Adrenal gland (tissue), 12 donors: ENCODE measurements around the gene CPPED1. TPM values are rescaled to one million over a fixed set of nuclear protein-coding genes. Genes with fewer than 3 reads are reported as not detected.

Source experiments
- DNase-seq, 7 donors: peaks; one replicate each; pipeline ENCODE4 v3.0.0-alpha.2; 2019 to 2020
- H3K27ac ChIP-seq, 5 donors: fragments of 200-600 bp; sonication (generic) in 4 of 5; 1 replicate in 3 of 5; 2 replicates in 2 of 5; pipeline versions ENCODE4 v1.5.1 to v1.8.0; 2016 to 2020; ENCODE audit warnings: mild to moderate bottlenecking in 1 of 5
- H3K27me3 ChIP-seq: fragments of 200-600 bp; 2 replicates; pipeline ENCODE4 v1.8.0; 2021
- H3K36me3 ChIP-seq, 2 donors: fragments of 200-600 bp; replicated peaks in 1 of 2; 1 replicate in 1 of 2; 2 replicates in 1 of 2; pipeline versions ENCODE4 v1.5.1 to v1.8.0; 2018 to 2022
- H3K4me1 ChIP-seq, 2 donors: fragments of 200-600 bp; replicated peaks in 1 of 2; 1 replicate in 1 of 2; 2 replicates in 1 of 2; pipeline versions ENCODE4 v1.5.1 to v1.8.0; 2018 to 2021
- H3K4me3 ChIP-seq, 4 donors: fragments of 200-600 bp; sonication (generic) in 3 of 4; one replicate each; pipeline ENCODE4 v1.5.1; 2016 to 2018
- H3K9me3 ChIP-seq, 3 donors: fragments of 200-600 bp; sonication (generic) in 1 of 3; replicated peaks in 1 of 3; 1 replicate in 2 of 3; 2 replicates in 1 of 3; pipeline versions ENCODE4 v1.5.1 to v1.8.0; 2016 to 2021
- POLR2A ChIP-seq, 2 donors: fragments of 450-650 bp; IDR thresholded peaks; one replicate each; pipeline ENCODE4 v1.6.1; 2017; ENCODE audit warnings: antibody characterized with exemption in 2 of 2, mild to moderate bottlenecking in 2 of 2, moderate library complexity in 1 of 2
- WGBS, 4 donors: extraction: QIAGEN DNeasy Blood & Tissue Kit in 2 of 4; methylation state at CpG; one replicate each; pipeline versions ENCODE4 v1.1.5 to v1.1.7; 2013 to 2017; 5-methylcytosine and 5-hydroxymethylcytosine counted together
- intact Hi-C, 2 donors: fragments of 100-400 bp; cut with DNase I; formaldehyde crosslinking; loops; one replicate each; pipeline versions ENCODE4 v1.14.1 to v1.15.0; 2022 to 2023
- polyA plus RNA-seq, 3 donors: library from polyadenylated mRNA; stranded (reverse); fragments of 200-250 nt in 2 of 3; fragments of 350-450 nt in 1 of 3; fragmentation: Illumina TruSeq in 1 of 3; extraction: RNeasy Lipid Tissue Mini Kit (QIAGEN cat#74804) in 1 of 3; gene quantifications; one replicate each; pipeline ENCODE4 v1.2.3, GENCODE V29; 2013 to 2014
- total RNA-seq, 9 donors: library from RNA; depleted of rRNA in 4 of 9; stranded (reverse); fragments of >200 nt in 4 of 9; fragments of 120-200 nt in 1 of 9; fragmentation: NEBNext Ultra II Directional in 1 of 9; extraction: Animal tissue kit (Norgen Biotek cat#: 25700) in 1 of 9; gene quantifications; one replicate each; pipeline versions ENCODE4 v1.1.0 to v1.2.4, GENCODE V29; 2013 to 2023
- TF ChIP-seq, protein P1 (sequence below), 6 experiments: fragments of 450-650 bp in 4 of 6; fragments of 200-600 bp in 2 of 6; sonication (generic) in 1 of 6; IDR thresholded peaks; 1 replicate in 5 of 6; 2 replicates in 1 of 6; pipeline versions ENCODE4 v1.5.1 to v1.8.0; 2016 to 2021; ENCODE audit warnings: antibody characterized with exemption in 6 of 6, mild to moderate bottlenecking in 2 of 6, moderate library complexity in 1 of 6
- donor health status: healthy with polysubstance abuse.
- donor health status: Bipolar disorder and iron deficiency.
- donor health status: DM: yes; HTN: yes; CAD: no.
- donor health status: DM: no; HTN: no; CAD: no.
- donor health status: DM: no; HTN: no; CAD: no.
- donor health status: DM: yes; HTN: yes; CAD: no.

The CPPED1 gene
- total and polyA plus RNA-seq, 12 donors, result 8.1 to 38.1 (median 14.2) TPM

DNA sequence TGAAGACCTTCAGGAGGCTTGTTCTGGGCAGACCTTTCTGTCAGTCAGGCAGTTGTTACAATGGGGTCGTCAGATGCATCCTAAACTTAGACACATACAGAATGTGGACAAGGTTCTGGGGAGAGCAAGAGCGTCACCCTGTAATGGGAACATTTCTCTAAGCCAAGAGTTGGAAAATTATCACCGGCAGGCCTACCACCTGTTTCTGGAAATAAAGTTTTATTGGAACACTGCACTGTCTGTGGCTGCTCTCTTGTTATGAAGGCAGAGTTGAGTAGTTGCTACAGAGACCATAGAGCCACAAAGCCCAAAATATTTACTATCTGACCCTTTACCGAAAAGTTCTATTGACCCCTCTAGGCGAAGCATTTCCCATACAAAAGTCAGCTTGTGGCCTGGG, 106.2 kb downstream of the CPPED1 start:
- Histone ChIP-seq H3K4me3 (no peak overlapping the region), H3K9me3 (no peaks in the 10 kb centered on the region), H3K27me3 (no peaks in the 10 kb centered on the region), H3K36me3 (no peaks in the 10 kb centered on the region), H3K27ac (no peak overlapping the region), H3K4me1 (no peaks in the 10 kb centered on the region)
- WGBS, 4 donors, result 74 to 91% (median 89%) methylated on average over 4 to 5 of the region's 5 CpGs
- TF ChIP-seq, protein P1, sequence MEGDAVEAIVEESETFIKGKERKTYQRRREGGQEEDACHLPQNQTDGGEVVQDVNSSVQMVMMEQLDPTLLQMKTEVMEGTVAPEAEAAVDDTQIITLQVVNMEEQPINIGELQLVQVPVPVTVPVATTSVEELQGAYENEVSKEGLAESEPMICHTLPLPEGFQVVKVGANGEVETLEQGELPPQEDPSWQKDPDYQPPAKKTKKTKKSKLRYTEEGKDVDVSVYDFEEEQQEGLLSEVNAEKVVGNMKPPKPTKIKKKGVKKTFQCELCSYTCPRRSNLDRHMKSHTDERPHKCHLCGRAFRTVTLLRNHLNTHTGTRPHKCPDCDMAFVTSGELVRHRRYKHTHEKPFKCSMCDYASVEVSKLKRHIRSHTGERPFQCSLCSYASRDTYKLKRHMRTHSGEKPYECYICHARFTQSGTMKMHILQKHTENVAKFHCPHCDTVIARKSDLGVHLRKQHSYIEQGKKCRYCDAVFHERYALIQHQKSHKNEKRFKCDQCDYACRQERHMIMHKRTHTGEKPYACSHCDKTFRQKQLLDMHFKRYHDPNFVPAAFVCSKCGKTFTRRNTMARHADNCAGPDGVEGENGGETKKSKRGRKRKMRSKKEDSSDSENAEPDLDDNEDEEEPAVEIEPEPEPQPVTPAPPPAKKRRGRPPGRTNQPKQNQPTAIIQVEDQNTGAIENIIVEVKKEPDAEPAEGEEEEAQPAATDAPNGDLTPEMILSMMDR (IDR thresholded peaks at IDR 0.05), result no peak
- no peak for TF ChIP-seq POLR2A (IDR thresholded peaks at IDR 0.05)
- intact Hi-C loops, result no loop called here
- no peak for DNase-seq

DNA sequence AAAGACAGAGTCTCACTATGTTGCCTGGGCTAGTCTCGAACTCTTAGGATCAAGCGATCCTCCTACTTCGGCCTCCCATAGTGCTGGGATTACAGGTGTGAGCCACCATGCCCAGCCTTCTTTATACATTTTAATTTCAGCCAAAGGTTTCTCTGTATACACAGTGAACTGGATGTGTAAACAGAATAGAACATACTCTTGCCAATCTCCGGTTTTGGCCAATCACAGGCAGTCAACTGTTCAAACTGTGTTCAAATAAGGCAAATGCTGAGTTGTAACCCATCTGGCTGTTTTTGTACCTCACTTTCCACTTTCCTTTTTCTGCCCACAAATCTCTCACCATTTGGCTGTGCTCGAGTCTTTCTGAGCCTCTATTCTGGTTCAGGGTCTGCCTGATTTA, 108.2 kb downstream of the CPPED1 start:
- no peaks in the 10 kb centered on the region for H3K9me3 ChIP-seq
- H3K27me3 ChIP-seq, result no peaks in the 10 kb centered on the region
- TF ChIP-seq POLR2A (IDR thresholded peaks at IDR 0.05), result no peak
- TF ChIP-seq, protein P1 (IDR thresholded peaks at IDR 0.05), result no peak
- H3K36me3 ChIP-seq, result no peaks in the 10 kb centered on the region
- no peak overlapping the region for H3K27ac ChIP-seq
- DNase-seq, result no peak
- no peak overlapping the region for H3K4me3 ChIP-seq
- no peaks in the 10 kb centered on the region for H3K4me1 ChIP-seq
- WGBS, 4 donors, result 95 to 97% (median 96%) methylated on average over 5 of the region's 5 CpGs
- intact Hi-C loops, result no loop called here

DNA sequence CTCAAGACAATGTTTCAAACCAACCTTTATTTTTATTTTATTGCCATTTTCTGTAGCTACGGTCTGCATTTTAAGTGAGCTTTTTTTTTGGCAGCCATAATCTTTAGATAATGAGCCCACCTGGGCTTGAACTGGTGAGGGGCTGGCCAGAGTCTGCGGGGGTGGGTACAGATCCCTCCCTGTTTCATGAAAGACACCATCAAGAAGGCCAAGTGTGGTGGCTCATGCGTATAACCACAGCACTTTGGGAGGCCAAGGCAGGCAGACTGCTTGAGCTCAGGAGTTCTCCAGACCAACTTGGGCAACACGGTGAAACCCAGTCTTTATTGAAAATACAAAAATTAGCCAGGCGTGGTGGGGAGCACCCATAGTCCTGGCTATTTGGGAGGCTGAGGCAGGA, 113.7 kb downstream of the CPPED1 start:
- 72 to 90% (median 83%) methylated on average over 5 of the region's 5 CpGs for WGBS, 4 donors
- Histone ChIP-seq H3K9me3 (no peaks in the 10 kb centered on the region), H3K27ac (no peak overlapping the region), H3K27me3 (no peaks in the 10 kb centered on the region), H3K36me3 (no peaks in the 10 kb centered on the region), H3K4me1 (no peaks in the 10 kb centered on the region), H3K4me3 (no peak overlapping the region)
- intact Hi-C loops, result no loop called here
- no peak for TF ChIP-seq POLR2A (IDR thresholded peaks at IDR 0.05)
- TF ChIP-seq, protein P1 (IDR thresholded peaks at IDR 0.05), result no peak
- no peak for DNase-seq

DNA sequence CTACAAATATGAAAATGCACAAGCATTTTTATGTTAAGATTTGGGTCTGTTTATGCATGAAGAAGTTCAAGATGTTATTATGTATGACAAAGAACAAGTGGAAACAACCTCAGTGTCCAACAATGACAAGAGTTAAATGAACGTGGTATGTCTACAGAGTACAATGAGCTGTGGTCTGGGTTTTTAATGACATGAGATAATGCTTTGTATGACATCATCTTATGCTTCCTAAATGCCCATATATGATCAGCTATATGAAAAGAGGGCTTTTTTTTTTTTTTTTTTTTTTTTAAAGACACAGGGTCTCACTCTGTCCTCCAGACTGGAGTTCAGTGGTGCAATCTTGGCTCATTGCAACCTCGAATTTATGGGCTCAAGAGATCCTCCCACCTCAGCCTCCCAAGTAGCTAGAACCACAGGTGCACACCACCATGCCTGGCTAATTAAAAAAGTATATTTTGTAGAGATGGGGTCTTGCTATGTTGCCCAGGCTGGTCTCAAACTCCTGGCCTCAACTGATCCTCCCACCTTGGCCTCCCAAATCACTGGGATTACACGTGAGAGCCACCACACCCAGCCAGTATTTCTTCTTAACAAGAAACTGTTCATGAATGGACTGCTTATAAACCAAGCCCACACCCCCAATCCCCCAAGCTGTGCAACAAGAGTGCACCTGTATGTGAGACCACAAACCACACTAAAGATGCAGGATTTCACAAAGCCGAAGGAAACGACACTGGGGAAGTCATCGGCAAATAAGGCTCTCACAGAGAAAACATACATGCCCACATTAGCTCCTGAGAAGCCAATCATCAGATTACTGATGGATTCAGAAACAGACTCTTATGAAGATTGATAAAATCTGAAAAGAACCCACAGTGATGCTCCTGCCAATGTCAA, 114.5 kb downstream of the CPPED1 start:
- TF ChIP-seq, protein P1 (IDR thresholded peaks at IDR 0.05), result no peak
- no peak for TF ChIP-seq POLR2A (IDR thresholded peaks at IDR 0.05)
- intact Hi-C loops, result no loop called here
- Histone ChIP-seq H3K27ac (no peak overlapping the region), H3K4me1 (no peaks in the 10 kb centered on the region), H3K36me3 (no peaks in the 10 kb centered on the region), H3K27me3 (no peaks in the 10 kb centered on the region), H3K9me3 (no peaks in the 10 kb centered on the region), H3K4me3 (no peak overlapping the region)
- DNase-seq, result no peak
- 85 to 87% (median 87%) methylated on average over 6 of the region's 6 CpGs for WGBS, 4 donors
